ENCODE data around the gene CC2D2B.

Gene CC2D2B

DNA sequence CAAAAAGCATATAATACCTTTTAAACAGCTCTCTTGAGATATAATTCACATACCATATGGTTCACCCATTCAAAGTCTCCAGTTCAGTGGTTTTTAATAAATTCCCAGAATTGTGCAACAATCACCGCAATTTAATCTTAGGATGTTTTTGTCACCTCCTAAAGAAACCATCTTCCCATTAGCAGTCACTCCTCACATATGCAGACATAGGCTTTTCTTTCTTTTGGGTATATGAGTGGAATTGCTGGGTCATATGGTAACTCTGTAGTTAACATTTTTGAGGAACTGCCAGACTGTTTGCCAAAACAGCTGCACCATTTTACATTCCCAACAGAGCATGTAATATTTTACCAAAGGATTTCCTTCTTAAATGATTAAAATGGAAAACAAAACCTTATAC is 57.0 kb downstream of the CC2D2B start:
- Histone ChIP-seq H3K9ac (ENCODE audit: low read length) (no peak overlapping the region), H3K36me3 (replicated peaks; ENCODE audit: low read depth, low read length) (no peaks in the 10 kb centered on the region), H4K20me1 (ENCODE audit: insufficient read depth, low read length) (no peaks in the 10 kb centered on the region), H2AFZ (ENCODE audit: low read depth, low read length) (no peak overlapping the region), H3K9me3 (ENCODE audit: insufficient read depth, low read length) (no peaks in the 10 kb centered on the region), H3K4me1 (ENCODE audit: low read length) (peaks cover 11% of the 10 kb centered on the region), H3K27me3 (ENCODE audit: low read depth, low read length) (no peaks in the 10 kb centered on the region), H3K4me3 (ENCODE audit: low read length) (no peak overlapping the region), H3K4me2 (ENCODE audit: low read length) (no peak overlapping the region), H3K27ac (ENCODE audit: low read length) (no peak overlapping the region), H3K79me2 (ENCODE audit: low read length) (no peaks in the 10 kb centered on the region)
- TF ChIP-seq, protein P1, sequence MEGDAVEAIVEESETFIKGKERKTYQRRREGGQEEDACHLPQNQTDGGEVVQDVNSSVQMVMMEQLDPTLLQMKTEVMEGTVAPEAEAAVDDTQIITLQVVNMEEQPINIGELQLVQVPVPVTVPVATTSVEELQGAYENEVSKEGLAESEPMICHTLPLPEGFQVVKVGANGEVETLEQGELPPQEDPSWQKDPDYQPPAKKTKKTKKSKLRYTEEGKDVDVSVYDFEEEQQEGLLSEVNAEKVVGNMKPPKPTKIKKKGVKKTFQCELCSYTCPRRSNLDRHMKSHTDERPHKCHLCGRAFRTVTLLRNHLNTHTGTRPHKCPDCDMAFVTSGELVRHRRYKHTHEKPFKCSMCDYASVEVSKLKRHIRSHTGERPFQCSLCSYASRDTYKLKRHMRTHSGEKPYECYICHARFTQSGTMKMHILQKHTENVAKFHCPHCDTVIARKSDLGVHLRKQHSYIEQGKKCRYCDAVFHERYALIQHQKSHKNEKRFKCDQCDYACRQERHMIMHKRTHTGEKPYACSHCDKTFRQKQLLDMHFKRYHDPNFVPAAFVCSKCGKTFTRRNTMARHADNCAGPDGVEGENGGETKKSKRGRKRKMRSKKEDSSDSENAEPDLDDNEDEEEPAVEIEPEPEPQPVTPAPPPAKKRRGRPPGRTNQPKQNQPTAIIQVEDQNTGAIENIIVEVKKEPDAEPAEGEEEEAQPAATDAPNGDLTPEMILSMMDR (IDR thresholded peaks at IDR 0.05; ENCODE audit: low read depth, low read length): no peak
- TF ChIP-seq EZH2phosphoT487 (IDR thresholded peaks at IDR 0.05; ENCODE audit: low read depth): no peak

- Histone ChIP-seq H3K4me2 (ENCODE audit: low read length) (peak overlapping the region; percentile 39), H3K4me1 (ENCODE audit: low read length) (peaks cover 20% of the 10 kb centered on the region), H3K27ac (ENCODE audit: low read length) (no peak overlapping the region), H3K36me3 (replicated peaks; ENCODE audit: low read depth, low read length) (no peaks in the 10 kb centered on the region), H3K27me3 (ENCODE audit: low read depth, low read length) (no peaks in the 10 kb centered on the region), H3K79me2 (ENCODE audit: low read length) (no peaks in the 10 kb centered on the region), H3K9me3 (ENCODE audit: insufficient read depth, low read length) (no peaks in the 10 kb centered on the region), H4K20me1 (ENCODE audit: insufficient read depth, low read length) (no peaks in the 10 kb centered on the region), H2AFZ (ENCODE audit: low read depth, low read length) (no peak overlapping the region), H3K9ac (ENCODE audit: low read length) (no peak overlapping the region), H3K4me3 (ENCODE audit: low read length) (no peak overlapping the region)
- TF ChIP-seq EZH2phosphoT487 (IDR thresholded peaks at IDR 0.05; ENCODE audit: low read depth): no peak
- TF ChIP-seq, protein P1 (IDR thresholded peaks at IDR 0.05; ENCODE audit: low read depth, low read length): no peak
These were observed 68.8 kb downstream of the CC2D2B start for GRCh38 chr10:95976362-95977229.

DNA sequence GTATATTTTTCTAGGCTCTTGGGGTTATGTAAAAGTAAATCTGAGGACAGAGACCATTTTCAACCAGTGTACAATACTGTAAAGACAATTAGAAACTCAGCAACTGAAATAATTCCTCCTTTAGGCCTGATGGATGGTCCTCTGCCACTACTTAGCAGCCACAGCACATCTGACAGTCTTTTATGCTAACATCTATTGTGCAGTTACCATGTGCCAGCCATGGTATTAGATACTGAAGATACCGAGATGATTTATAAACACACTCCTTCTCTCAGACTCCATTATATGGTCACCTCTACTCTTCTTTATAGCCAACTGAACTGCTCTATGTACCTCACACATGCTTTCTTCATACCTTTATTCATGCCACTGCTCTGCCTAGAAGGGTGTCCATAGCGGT is 74.4 kb downstream of the CC2D2B start:
- Histone ChIP-seq H3K4me2 (ENCODE audit: low read length) (no peak overlapping the region), H4K20me1 (ENCODE audit: insufficient read depth, low read length) (no peaks in the 10 kb centered on the region), H3K9ac (ENCODE audit: low read length) (no peak overlapping the region), H2AFZ (ENCODE audit: low read depth, low read length) (no peak overlapping the region), H3K36me3 (replicated peaks; ENCODE audit: low read depth, low read length) (no peaks in the 10 kb centered on the region), H3K79me2 (ENCODE audit: low read length) (no peaks in the 10 kb centered on the region), H3K4me1 (ENCODE audit: low read length) (peaks cover under 1% of the 10 kb centered on the region; the same call in 1 of the 2 replicates), H3K4me3 (ENCODE audit: low read length) (no peak overlapping the region), H3K9me3 (ENCODE audit: insufficient read depth, low read length) (no peaks in the 10 kb centered on the region), H3K27me3 (ENCODE audit: low read depth, low read length) (no peaks in the 10 kb centered on the region), H3K27ac (ENCODE audit: low read length) (no peak overlapping the region)
- no peak for TF ChIP-seq EZH2phosphoT487 (IDR thresholded peaks at IDR 0.05; ENCODE audit: low read depth)
- TF ChIP-seq, protein P1 (IDR thresholded peaks at IDR 0.05; ENCODE audit: low read depth, low read length): no peak

DNA sequence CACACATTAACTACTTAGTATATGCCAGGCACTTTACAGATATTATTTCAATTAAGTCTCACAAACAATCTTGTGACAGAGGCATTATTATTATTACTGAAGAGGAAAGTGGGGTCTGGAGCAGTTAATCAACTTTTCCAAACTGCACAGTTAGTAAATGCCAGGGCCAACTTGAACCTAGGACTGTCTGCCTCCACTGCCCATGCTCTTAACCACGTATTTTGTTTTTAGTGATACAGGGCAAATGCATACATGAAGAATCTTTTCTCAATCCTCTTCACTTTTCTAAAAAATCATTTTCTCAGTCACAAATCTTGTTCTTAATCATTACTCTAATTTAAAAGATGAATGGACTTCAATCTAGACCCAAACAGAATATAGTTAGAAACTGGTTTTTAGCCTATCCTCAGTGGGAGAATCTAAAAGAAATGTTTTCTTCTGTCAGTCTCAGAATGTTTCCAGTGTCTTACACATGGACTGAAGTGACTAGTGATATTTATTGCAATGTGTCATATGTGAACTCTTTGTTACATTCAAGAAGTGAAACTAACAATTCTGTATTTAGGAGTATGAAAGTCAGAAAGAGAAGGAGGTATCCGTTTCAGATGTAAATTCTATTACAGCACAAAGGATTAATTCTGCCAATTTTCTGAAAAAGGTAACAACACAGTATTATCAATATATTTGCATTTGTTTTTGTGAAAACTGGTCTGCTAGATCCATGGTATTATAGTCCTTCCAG is 80.1 kb downstream of the CC2D2B start:
- Histone ChIP-seq H3K36me3 (replicated peaks; ENCODE audit: low read depth, low read length) (no peaks in the 10 kb centered on the region), H3K27ac (ENCODE audit: low read length) (no peak overlapping the region), H3K4me3 (ENCODE audit: low read length) (peak overlapping the region; percentile 33), H3K4me2 (ENCODE audit: low read length) (peak overlapping the region; percentile 66), H3K27me3 (ENCODE audit: low read depth, low read length) (peaks cover 17% of the 10 kb centered on the region), H2AFZ (ENCODE audit: low read depth, low read length) (no peak overlapping the region), H3K9ac (ENCODE audit: low read length) (no peak overlapping the region), H4K20me1 (ENCODE audit: insufficient read depth, low read length) (no peaks in the 10 kb centered on the region), H3K9me3 (ENCODE audit: insufficient read depth, low read length) (no peaks in the 10 kb centered on the region), H3K79me2 (ENCODE audit: low read length) (no peaks in the 10 kb centered on the region), H3K4me1 (ENCODE audit: low read length) (peaks cover 14% of the 10 kb centered on the region)
- TF ChIP-seq EZH2phosphoT487 (IDR thresholded peaks at IDR 0.05; ENCODE audit: low read depth): no peak
- TF ChIP-seq, protein P1 (IDR thresholded peaks at IDR 0.05; ENCODE audit: low read depth, low read length): no peak

Data from OCI-LY3 (cell line).